ENCODE measurements around the gene LBHD2. TPM values are rescaled to one million over a fixed set of nuclear protein-coding genes. Genes with fewer than 3 reads are reported as not detected.

The LBHD2 gene
- total and polyA plus RNA-seq, 9 donors = 0.47 TPM; not detected in 8

DNA sequence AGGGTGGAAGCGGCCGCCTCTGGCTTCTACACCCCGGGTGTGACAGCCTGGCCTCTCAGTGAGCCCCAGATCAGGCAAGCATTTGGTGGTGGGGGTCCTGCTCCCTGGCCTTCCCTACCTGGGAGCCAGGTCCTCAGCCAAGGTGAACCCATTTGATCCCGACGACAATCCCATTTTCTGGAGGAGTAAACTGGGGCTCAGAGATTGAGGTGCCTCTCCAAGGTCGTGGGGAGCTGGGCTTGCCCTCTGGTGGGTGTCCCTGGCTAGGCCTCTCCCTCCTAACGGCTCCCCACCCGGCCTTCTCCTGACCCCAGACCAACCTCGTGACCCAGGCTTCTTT, 7.8 kb downstream of the LBHD2 start:
- H3K9me3 ChIP-seq = no peaks in the 10 kb centered on the region
- DNase-seq = no peak
- no peaks in the 10 kb centered on the region for H3K36me3 ChIP-seq
- no peak for TF ChIP-seq EP300 (IDR thresholded peaks at IDR 0.05)
- TF ChIP-seq POLR2A (IDR thresholded peaks at IDR 0.05) = no peak
- TF ChIP-seq, protein P1, sequence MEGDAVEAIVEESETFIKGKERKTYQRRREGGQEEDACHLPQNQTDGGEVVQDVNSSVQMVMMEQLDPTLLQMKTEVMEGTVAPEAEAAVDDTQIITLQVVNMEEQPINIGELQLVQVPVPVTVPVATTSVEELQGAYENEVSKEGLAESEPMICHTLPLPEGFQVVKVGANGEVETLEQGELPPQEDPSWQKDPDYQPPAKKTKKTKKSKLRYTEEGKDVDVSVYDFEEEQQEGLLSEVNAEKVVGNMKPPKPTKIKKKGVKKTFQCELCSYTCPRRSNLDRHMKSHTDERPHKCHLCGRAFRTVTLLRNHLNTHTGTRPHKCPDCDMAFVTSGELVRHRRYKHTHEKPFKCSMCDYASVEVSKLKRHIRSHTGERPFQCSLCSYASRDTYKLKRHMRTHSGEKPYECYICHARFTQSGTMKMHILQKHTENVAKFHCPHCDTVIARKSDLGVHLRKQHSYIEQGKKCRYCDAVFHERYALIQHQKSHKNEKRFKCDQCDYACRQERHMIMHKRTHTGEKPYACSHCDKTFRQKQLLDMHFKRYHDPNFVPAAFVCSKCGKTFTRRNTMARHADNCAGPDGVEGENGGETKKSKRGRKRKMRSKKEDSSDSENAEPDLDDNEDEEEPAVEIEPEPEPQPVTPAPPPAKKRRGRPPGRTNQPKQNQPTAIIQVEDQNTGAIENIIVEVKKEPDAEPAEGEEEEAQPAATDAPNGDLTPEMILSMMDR (IDR thresholded peaks at IDR 0.05) = no peak
- H3K4me3 ChIP-seq = peak overlapping the region; percentile 39
- intact Hi-C loops (cut with DNase I) = no loop called here
- H3K4me1 ChIP-seq (ENCODE audit: insufficient read depth) = peaks cover 10% of the 10 kb centered on the region
- 52 to 74% (median 59%) methylated on average over 8 to 9 of the region's 9 CpGs for WGBS, 3 donors
- H3K27ac ChIP-seq = no peak overlapping the region
- H3K27me3 ChIP-seq = no peaks in the 10 kb centered on the region

- Histone ChIP-seq H3K27ac (peak overlapping the region in 1 of 2 donors; percentile 18), H3K27me3 (no peaks in the 10 kb centered on the region), H3K4me1 (ENCODE audit: insufficient read depth) (peaks cover 10% of the 10 kb centered on the region), H3K36me3 (no peaks in the 10 kb centered on the region), H3K4me3 (no peak overlapping the region), H3K9me3 (no peaks in the 10 kb centered on the region)
- intact Hi-C loops (cut with DNase I) = no loop called here
- DNase-seq = no peak
- 76 to 84% (median 78%) methylated on average over 13 of the region's 13 CpGs for WGBS, 3 donors
- TF ChIP-seq EP300 (IDR thresholded peaks at IDR 0.05) (no peak), POLR2A (IDR thresholded peaks at IDR 0.05) (no peak)
- TF ChIP-seq, protein P1 (IDR thresholded peaks at IDR 0.05) = no peak
Measured at GRCh38 chr14:103093856-103094405, 9.9 kb downstream of the LBHD2 start.

GRCh38 chr14:103094406-103095209, 10.6 kb downstream of the LBHD2 start, which contains the start of gene EXOC3L4:
EXOC3L4 (plus strand) TSS chr14:103094725; CDS start chr14:103100220, 5,495 bp downstream.
- no peaks in the 10 kb centered on the region for H3K36me3 ChIP-seq
- peaks cover 10% of the 10 kb centered on the region for H3K4me1 ChIP-seq (ENCODE audit: insufficient read depth)
- H3K27ac ChIP-seq = peak within 1 kb of the TSS in 1 of 2 donors; percentile 18
- no peaks in the 10 kb centered on the region for H3K27me3 ChIP-seq
- TF ChIP-seq POLR2A (IDR thresholded peaks at IDR 0.05) (no peak), EP300 (IDR thresholded peaks at IDR 0.05) (no peak)
- TF ChIP-seq, protein P1 (IDR thresholded peaks at IDR 0.05) = no peak
- no peaks in the 10 kb centered on the region for H3K9me3 ChIP-seq
- no peak for DNase-seq
- no peak within 1 kb of the TSS for H3K4me3 ChIP-seq
- intact Hi-C loops (cut with DNase I) = no loop called here
- WGBS, 3 donors = 44 to 58% (median 50%) methylated on average over 23 of the region's 23 CpGs

DNA sequence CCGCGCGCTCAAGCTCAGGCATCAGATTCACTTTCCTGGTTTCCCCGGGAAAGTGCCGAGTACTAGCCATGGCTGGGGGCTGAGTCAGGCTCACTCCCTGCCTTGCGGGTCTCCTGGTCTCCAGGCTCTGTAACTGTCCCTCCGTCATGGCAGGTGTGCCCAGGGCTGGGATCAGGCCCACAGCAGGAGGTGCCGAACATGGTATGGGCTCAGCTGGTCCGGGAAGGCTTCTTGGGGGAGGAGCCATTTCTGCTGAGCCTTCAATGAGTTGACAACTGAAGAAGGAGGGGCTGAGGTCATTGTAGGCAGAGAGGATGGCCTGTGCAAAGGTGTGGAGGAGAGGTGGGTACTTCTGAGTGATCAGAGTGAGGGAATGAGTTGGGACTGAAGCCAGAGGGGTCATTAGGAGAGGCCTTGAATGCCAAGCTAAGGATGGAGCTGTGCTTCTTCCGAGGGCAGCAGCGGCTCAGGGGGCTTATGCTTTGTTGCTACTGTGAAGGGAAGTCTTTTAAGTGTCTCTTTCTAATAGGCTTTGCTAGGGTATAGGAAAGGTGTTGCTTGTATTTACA, 11.3 kb downstream of the LBHD2 start:
- H3K27ac ChIP-seq = no peak overlapping the region
- 87 to 90% (median 89%) methylated on average over 11 of the region's 11 CpGs for WGBS, 3 donors

More for the DNA sequence above, 11.3 kb downstream of the LBHD2 start:
- H3K36me3 ChIP-seq = no peaks in the 10 kb centered on the region
- H3K4me3 ChIP-seq = no peak overlapping the region
- intact Hi-C loops (cut with DNase I) = no loop called here
- no peaks in the 10 kb centered on the region for H3K9me3 ChIP-seq
- no peaks in the 10 kb centered on the region for H3K27me3 ChIP-seq
- TF ChIP-seq EP300 (IDR thresholded peaks at IDR 0.05) = no peak
- TF ChIP-seq, protein P1 (IDR thresholded peaks at IDR 0.05) = no peak
- no peak for TF ChIP-seq POLR2A (IDR thresholded peaks at IDR 0.05)
- no peak for DNase-seq
- peaks cover 10% of the 10 kb centered on the region for H3K4me1 ChIP-seq (ENCODE audit: insufficient read depth)
